Testis (tissue), 2 donors: ENCODE data around the gene TMEM40.

Experiments
- CTCF ChIP-seq, 3 experiments: fragments of 450-650 bp in 2 of 3; fragments of 200-600 bp in 1 of 3; sonication (generic) in 1 of 3; IDR thresholded peaks; one replicate each; pipeline ENCODE4 v1.5.1; 2016 to 2019; ENCODE audit warnings: antibody characterized with exemption in 3 of 3, mild to moderate bottlenecking in 2 of 3, moderate library complexity in 1 of 3
- POLR2A ChIP-seq: fragments of 450-650 bp; IDR thresholded peaks from one replicate; pipeline ENCODE4 v1.6.1; 2017; ENCODE audit warnings: antibody characterized with exemption, mild to moderate bottlenecking, moderate library complexity

GRCh38 chr3:12709334-12709733, 49.7 kb downstream of the TMEM40 start:
- TF ChIP-seq POLR2A (no peak), CTCF (IDR thresholded peaks at IDR 0.05) (no peak)
